Astrocyte of the spinal cord (primary cell): ENCODE results near the gene PTPRT.

Experiments used
- DNase-seq: peaks from one replicate; pipeline ENCODE4 v3.0.0; 2011; ENCODE audit warnings: low read depth, low spot score
- H3K4me3 ChIP-seq: 2 replicates; pipeline ENCODE4 v1.5.1; 2011; ENCODE audit warnings: low read depth, mild to moderate bottlenecking, low read length, moderate library complexity
- in situ Hi-C: cut with HindIII; loops from 2 replicates; pipeline ENCODE4 v1.10.0; 2017; ENCODE audit warnings: low sequenced_read_pairs
- TF ChIP-seq, protein P1 (sequence below): IDR thresholded peaks from 2 replicates; pipeline ENCODE4 v1.5.1; 2012; ENCODE audit warnings: low read depth, mild to moderate bottlenecking, low read length, inconsistent platforms

The PTPRT gene

GRCh38 chr20:42530855-42531448 is 658.8 kb downstream of the PTPRT start:
- H3K4me3 ChIP-seq = no peak overlapping the region
- TF ChIP-seq, protein P1, sequence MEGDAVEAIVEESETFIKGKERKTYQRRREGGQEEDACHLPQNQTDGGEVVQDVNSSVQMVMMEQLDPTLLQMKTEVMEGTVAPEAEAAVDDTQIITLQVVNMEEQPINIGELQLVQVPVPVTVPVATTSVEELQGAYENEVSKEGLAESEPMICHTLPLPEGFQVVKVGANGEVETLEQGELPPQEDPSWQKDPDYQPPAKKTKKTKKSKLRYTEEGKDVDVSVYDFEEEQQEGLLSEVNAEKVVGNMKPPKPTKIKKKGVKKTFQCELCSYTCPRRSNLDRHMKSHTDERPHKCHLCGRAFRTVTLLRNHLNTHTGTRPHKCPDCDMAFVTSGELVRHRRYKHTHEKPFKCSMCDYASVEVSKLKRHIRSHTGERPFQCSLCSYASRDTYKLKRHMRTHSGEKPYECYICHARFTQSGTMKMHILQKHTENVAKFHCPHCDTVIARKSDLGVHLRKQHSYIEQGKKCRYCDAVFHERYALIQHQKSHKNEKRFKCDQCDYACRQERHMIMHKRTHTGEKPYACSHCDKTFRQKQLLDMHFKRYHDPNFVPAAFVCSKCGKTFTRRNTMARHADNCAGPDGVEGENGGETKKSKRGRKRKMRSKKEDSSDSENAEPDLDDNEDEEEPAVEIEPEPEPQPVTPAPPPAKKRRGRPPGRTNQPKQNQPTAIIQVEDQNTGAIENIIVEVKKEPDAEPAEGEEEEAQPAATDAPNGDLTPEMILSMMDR = peak; percentile 7
- DNase-seq = no peak
- in situ Hi-C loops = no loop called here

DNA sequence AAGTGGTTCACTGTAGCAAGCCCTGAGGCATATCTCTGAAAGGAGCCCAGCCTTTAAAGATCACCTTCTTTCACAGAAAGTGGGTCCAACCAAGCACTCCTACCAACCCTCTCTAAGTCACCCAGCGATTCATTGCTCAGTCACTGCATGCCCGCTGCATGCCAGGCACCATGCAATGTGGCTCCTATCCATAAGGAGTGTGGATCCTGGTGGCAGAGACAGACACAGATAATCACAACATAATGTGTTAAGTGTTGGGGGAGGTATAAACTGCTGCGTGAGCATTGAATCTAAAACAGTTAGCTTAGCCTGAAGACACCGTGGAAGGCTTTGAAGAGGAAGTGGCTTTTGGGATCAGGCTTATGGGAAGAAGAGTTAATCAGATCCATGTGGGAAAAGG is 659.5 kb downstream of the PTPRT start:
- in situ Hi-C loops = no loop called here
- no peak overlapping the region for H3K4me3 ChIP-seq
- no peak for DNase-seq
- TF ChIP-seq, protein P1 = no peak

DNA sequence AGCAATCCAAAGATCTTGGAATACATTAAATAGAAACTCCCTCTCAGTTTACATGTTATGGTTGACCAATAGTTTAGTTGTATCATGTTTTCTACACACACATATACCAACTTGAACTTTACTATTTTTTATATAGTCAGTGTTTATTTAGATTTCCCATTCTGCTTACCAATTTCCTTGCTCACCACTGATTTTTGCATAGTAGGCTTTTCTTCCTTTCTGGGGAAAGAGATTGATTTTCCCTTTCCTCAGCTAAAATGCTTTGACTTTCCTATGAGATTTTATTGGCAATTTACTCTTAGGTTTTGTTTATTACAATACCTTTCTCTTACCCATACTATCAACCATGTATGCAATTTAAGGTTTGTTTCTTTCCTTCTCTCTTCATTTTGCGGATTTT is 665.6 kb downstream of the PTPRT start:
- in situ Hi-C loops = no loop called here
- DNase-seq = no peak
- H3K4me3 ChIP-seq = no peak overlapping the region
- TF ChIP-seq, protein P1 = no peak

DNA sequence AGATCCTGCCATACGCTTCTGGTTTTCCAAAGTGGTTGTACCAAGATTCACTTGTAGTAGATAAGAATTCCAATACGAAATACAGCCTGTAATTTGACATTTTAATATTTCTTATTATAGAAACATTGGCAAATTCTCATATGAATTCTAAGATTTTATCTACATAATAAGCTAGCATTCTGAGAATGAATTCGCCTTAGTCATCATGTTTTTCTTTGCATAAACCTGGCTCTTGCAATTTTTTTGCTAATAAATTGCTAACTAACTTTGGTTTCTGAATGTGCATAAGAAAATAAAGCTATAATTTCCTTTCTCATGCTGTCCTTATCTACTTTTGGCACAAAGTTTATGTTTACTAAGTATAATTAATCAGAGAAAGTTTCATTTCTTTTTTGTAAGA is 673.0 kb downstream of the PTPRT start:
- no peak overlapping the region for H3K4me3 ChIP-seq
- no peak for DNase-seq
- in situ Hi-C loops = no loop called here
- TF ChIP-seq, protein P1 = no peak

GRCh38 chr20:42510686-42511085 is 679.0 kb downstream of the PTPRT start:
- H3K4me3 ChIP-seq = no peak overlapping the region
- in situ Hi-C loops = no loop called here
- no peak for DNase-seq
- TF ChIP-seq, protein P1 = no peak

- TF ChIP-seq, protein P1 = no peak
- in situ Hi-C loops = no loop called here
Observed at GRCh38 chr20:42507874-42508273, 681.8 kb downstream of the PTPRT start.

More at GRCh38 chr20:42507874-42508273, 681.8 kb downstream of the PTPRT start:
- no peak for DNase-seq
- H3K4me3 ChIP-seq = no peak overlapping the region
